ENCODE measurements around the gene OR7D4.

OR7D4 gene

GRCh38 chr19:9178901-9179300, 40.5 kb downstream of the OR7D4 start, which contains the start of gene OR7D2:
OR7D2 (plus strand) TSS chr19:9178979; CDS start chr19:9185782, 6,803 bp downstream.
- Histone ChIP-seq H3K36me3 (ENCODE audit: insufficient read depth, insufficient read length, low read length) (no peaks in the 10 kb centered on the region), H3K9ac (ENCODE audit: insufficient read length, low read depth) (no peak within 1 kb of the TSS), H3K4me1 (ENCODE audit: insufficient read depth, insufficient read length) (no peaks in the 10 kb centered on the region), H3K27me3 (ENCODE audit: insufficient read depth, insufficient read length) (no peaks in the 10 kb centered on the region), H3K9me3 (ENCODE audit: insufficient read depth, low read length) (peaks cover 7% of the 10 kb centered on the region), H3K4me3 (ENCODE audit: insufficient read length, low read depth) (no peak within 1 kb of the TSS)
- no peak for TF ChIP-seq YY1 (IDR thresholded peaks at IDR 0.05; ENCODE audit: insufficient read depth, insufficient read length)
- TF ChIP-seq ZNF274 (IDR thresholded peaks at IDR 0.05; ENCODE audit: low read depth, low read length), result no peak
- no peak for TF ChIP-seq SUZ12 (IDR thresholded peaks at IDR 0.05; ENCODE audit: extremely low read depth, insufficient read depth, insufficient read length)
- no peak for DNase-seq (ENCODE audit: low read depth, low spot score)

GRCh38 chr19:9175326-9175725, 44.1 kb downstream of the OR7D4 start:
- TF ChIP-seq SUZ12 (IDR thresholded peaks at IDR 0.05; ENCODE audit: extremely low read depth, insufficient read depth, insufficient read length), result no peak
- no peak for TF ChIP-seq ZNF274 (IDR thresholded peaks at IDR 0.05; ENCODE audit: low read depth, low read length)
- no peak for TF ChIP-seq YY1 (IDR thresholded peaks at IDR 0.05; ENCODE audit: insufficient read depth, insufficient read length)
- Histone ChIP-seq H3K36me3 (ENCODE audit: insufficient read depth, insufficient read length, low read length) (no peaks in the 10 kb centered on the region), H3K9ac (ENCODE audit: insufficient read length, low read depth) (no peak overlapping the region), H3K4me3 (ENCODE audit: insufficient read length, low read depth) (no peak overlapping the region), H3K4me1 (ENCODE audit: insufficient read depth, insufficient read length) (no peaks in the 10 kb centered on the region), H3K9me3 (ENCODE audit: insufficient read depth, low read length) (peaks cover 7% of the 10 kb centered on the region), H3K27me3 (ENCODE audit: insufficient read depth, insufficient read length) (no peaks in the 10 kb centered on the region)
- DNase-seq (ENCODE audit: low read depth, low spot score), result no peak

GRCh38 chr19:9171393-9171991, 47.9 kb downstream of the OR7D4 start:
- no peaks in the 10 kb centered on the region for H3K9me3 ChIP-seq (ENCODE audit: insufficient read depth, low read length)
- no peaks in the 10 kb centered on the region for H3K4me1 ChIP-seq (ENCODE audit: insufficient read depth, insufficient read length)
- no peak overlapping the region for H3K4me3 ChIP-seq (ENCODE audit: insufficient read length, low read depth)
- no peak overlapping the region for H3K9ac ChIP-seq (ENCODE audit: insufficient read length, low read depth)
- TF ChIP-seq SUZ12 (IDR thresholded peaks at IDR 0.05; ENCODE audit: extremely low read depth, insufficient read depth, insufficient read length) (no peak), ZNF274 (IDR thresholded peaks at IDR 0.05; ENCODE audit: low read depth, low read length) (no peak), YY1 (IDR thresholded peaks at IDR 0.05; ENCODE audit: insufficient read depth, insufficient read length) (no peak)
- DNase-seq (ENCODE audit: low read depth, low spot score), result no peak
- H3K27me3 ChIP-seq (ENCODE audit: insufficient read depth, insufficient read length), result no peaks in the 10 kb centered on the region
- H3K36me3 ChIP-seq (ENCODE audit: insufficient read depth, insufficient read length, low read length), result peaks cover 4% of the 10 kb centered on the region

GRCh38 chr19:9166846-9167245, 52.5 kb downstream of the OR7D4 start:
- Histone ChIP-seq H3K4me3 (ENCODE audit: insufficient read length, low read depth) (no peak overlapping the region), H3K27me3 (ENCODE audit: insufficient read depth, insufficient read length) (no peaks in the 10 kb centered on the region), H3K9me3 (ENCODE audit: insufficient read depth, low read length) (peaks cover 1% of the 10 kb centered on the region; the same call in 1 of the 2 replicates), H3K36me3 (ENCODE audit: insufficient read depth, insufficient read length, low read length) (peaks cover 41% of the 10 kb centered on the region), H3K9ac (ENCODE audit: insufficient read length, low read depth) (no peak overlapping the region), H3K4me1 (ENCODE audit: insufficient read depth, insufficient read length) (no peaks in the 10 kb centered on the region)
- TF ChIP-seq ZNF274 (IDR thresholded peaks at IDR 0.05; ENCODE audit: low read depth, low read length) (no peak), SUZ12 (IDR thresholded peaks at IDR 0.05; ENCODE audit: extremely low read depth, insufficient read depth, insufficient read length) (no peak), YY1 (IDR thresholded peaks at IDR 0.05; ENCODE audit: insufficient read depth, insufficient read length) (no peak)
- DNase-seq (ENCODE audit: low read depth, low spot score), result no peak

DNA sequence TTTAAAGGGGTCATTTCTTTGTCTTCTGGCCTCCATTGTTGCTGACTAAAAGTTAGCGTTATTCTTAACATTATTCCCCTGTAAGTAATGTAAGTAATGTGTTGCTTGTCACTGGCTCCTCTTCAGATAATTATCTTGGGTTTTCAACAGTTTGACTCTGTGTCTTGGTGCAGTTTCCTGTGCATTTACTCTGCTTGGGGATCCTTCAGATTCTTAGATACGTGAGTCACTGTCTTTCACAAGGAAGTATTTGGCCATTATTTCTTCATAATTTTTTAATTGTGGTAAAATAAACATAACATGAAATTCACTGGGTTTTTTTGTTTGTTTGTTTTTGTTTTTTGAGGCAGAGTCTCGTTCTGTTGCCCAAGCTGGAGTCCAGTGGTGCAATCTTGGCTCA, 54.1 kb downstream of the OR7D4 start:
- Histone ChIP-seq H3K36me3 (ENCODE audit: insufficient read depth, insufficient read length, low read length) (peaks cover 56% of the 10 kb centered on the region), H3K4me3 (ENCODE audit: insufficient read length, low read depth) (no peak overlapping the region), H3K9ac (ENCODE audit: insufficient read length, low read depth) (no peak overlapping the region), H3K4me1 (ENCODE audit: insufficient read depth, insufficient read length) (no peaks in the 10 kb centered on the region), H3K27me3 (ENCODE audit: insufficient read depth, insufficient read length) (no peaks in the 10 kb centered on the region), H3K9me3 (ENCODE audit: insufficient read depth, low read length) (peaks cover 17% of the 10 kb centered on the region)
- no peak for TF ChIP-seq ZNF274 (IDR thresholded peaks at IDR 0.05; ENCODE audit: low read depth, low read length)
- no peak for TF ChIP-seq SUZ12 (IDR thresholded peaks at IDR 0.05; ENCODE audit: extremely low read depth, insufficient read depth, insufficient read length)
- TF ChIP-seq YY1 (IDR thresholded peaks at IDR 0.05; ENCODE audit: insufficient read depth, insufficient read length), result no peak
- DNase-seq (ENCODE audit: low read depth, low spot score), result no peak

DNA sequence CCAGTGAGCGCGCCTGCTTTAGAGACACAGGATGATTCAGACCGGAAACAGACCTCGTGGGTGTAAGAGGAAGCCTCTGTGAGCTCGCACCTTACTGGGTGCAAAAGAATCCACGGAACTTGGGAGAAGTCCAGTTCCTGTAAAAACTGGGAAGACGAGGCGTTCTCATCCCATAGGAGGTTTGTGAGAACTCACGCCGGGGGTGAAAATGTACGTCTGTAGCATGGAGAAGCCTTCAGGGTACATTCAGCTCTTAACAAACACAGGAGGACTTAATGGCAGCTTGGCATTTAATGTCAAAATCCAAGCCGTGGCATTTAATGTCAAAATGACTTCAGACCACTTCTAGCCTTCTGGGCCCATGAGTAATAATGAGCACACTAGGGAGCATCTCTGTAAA, 58.0 kb downstream of the OR7D4 start:
- Histone ChIP-seq H3K27me3 (ENCODE audit: insufficient read depth, insufficient read length) (no peaks in the 10 kb centered on the region), H3K4me3 (ENCODE audit: insufficient read length, low read depth) (no peak overlapping the region), H3K36me3 (ENCODE audit: insufficient read depth, insufficient read length, low read length) (peaks cover 90% of the 10 kb centered on the region), H3K9me3 (ENCODE audit: insufficient read depth, low read length) (peaks cover 37% of the 10 kb centered on the region), H3K4me1 (ENCODE audit: insufficient read depth, insufficient read length) (no peaks in the 10 kb centered on the region), H3K9ac (ENCODE audit: insufficient read length, low read depth) (no peak overlapping the region)
- DNase-seq (ENCODE audit: low read depth, low spot score), result no peak
- TF ChIP-seq SUZ12 (IDR thresholded peaks at IDR 0.05; ENCODE audit: extremely low read depth, insufficient read depth, insufficient read length), result no peak
- peak; percentile 65 for TF ChIP-seq ZNF274 (IDR thresholded peaks at IDR 0.05; ENCODE audit: low read depth, low read length)

All from NT2/D1 (cell line).